ENCODE measurements around the gene TLE3. TPM values are rescaled to one million over a fixed set of nuclear protein-coding genes. Genes with fewer than 3 reads are reported as not detected.

TLE3 gene
- polyA plus RNA-seq, 1 donor (not counting 4 experiments of a cell fraction or from before 2014, with no cell fraction given): 8.3 TPM

- FAIRE-seq (no peak), DNase-seq (ENCODE audit: low read depth, low spot score) (no peak)
- dilution Hi-C loops (cut with MboI; ENCODE audit: extremely low pct_ligation_motif_present, low sequenced_read_pairs): no loop called here
- H2AFZ ChIP-seq (ENCODE audit: control insufficient read depth, low read length): no peak overlapping the region
- H3K9me3 ChIP-seq (ENCODE audit: control insufficient read depth, low read depth, low read length): no peaks in the 10 kb centered on the region
- no peak overlapping the region for H3K4me2 ChIP-seq (ENCODE audit: control insufficient read depth, extremely low read depth, insufficient read depth, low read depth, low read length)
- no peaks in the 10 kb centered on the region for H3K9me1 ChIP-seq (ENCODE audit: control insufficient read depth, extremely low read depth, insufficient read depth, low read length)
- no peaks in the 10 kb centered on the region for H3K36me3 ChIP-seq (ENCODE audit: control insufficient read depth in 2 of 2, extremely low read depth in 1 of 2, insufficient read depth in 2 of 2, low read length in 2 of 2)
- no peaks in the 10 kb centered on the region for H3K79me2 ChIP-seq (ENCODE audit: control insufficient read depth, insufficient read depth, low read length)
- H3K27me3 ChIP-seq (ENCODE audit: control insufficient read depth, extremely low read depth, insufficient read depth, low read length): peaks cover 53% of the 10 kb centered on the region
- H3K27ac ChIP-seq (ENCODE audit: control insufficient read depth, insufficient read depth, low read length): no peak overlapping the region
- TF ChIP-seq CTCF (optimal IDR thresholded peaks at IDR 0.05 in 1 of 3, IDR thresholded peaks at IDR 0.05 in 1 of 3, conservative IDR thresholded peaks at IDR 0.05 in 1 of 3; ENCODE audit: extremely low read depth in 1 of 3, insufficient read depth in 2 of 3, low read length in 3 of 3): no peak
- no peak overlapping the region for H3K4me3 ChIP-seq (ENCODE audit: control insufficient read depth in 2 of 3, extremely low read depth in 1 of 3, insufficient read depth in 2 of 3, low read depth in 1 of 3, low read length in 3 of 3)
- no peaks in the 10 kb centered on the region for H4K20me1 ChIP-seq (ENCODE audit: control insufficient read depth, extremely low read depth, insufficient read depth, low read length)
- H3K4me1 ChIP-seq (ENCODE audit: control insufficient read depth, extremely low read depth, insufficient read depth, low read length): peaks cover 14% of the 10 kb centered on the region
- no peak overlapping the region for H3K9ac ChIP-seq (ENCODE audit: control insufficient read depth, extremely low read depth, insufficient read depth, low read length)
These were observed 78.8 kb downstream of the TLE3 start for GRCh38 chr15:70018646-70019600.

- TF ChIP-seq EZH2 (IDR thresholded peaks at IDR 0.05; ENCODE audit: low read length) (no peak), CTCF (optimal IDR thresholded peaks at IDR 0.05 in 1 of 3, IDR thresholded peaks at IDR 0.05 in 1 of 3, conservative IDR thresholded peaks at IDR 0.05 in 1 of 3; ENCODE audit: extremely low read depth in 1 of 3, insufficient read depth in 2 of 3, low read length in 3 of 3) (no peak)
- no peak overlapping the region for H2AFZ ChIP-seq (ENCODE audit: control insufficient read depth, low read length)
- no peaks in the 10 kb centered on the region for H3K79me2 ChIP-seq (ENCODE audit: control insufficient read depth, insufficient read depth, low read length)
- no peak overlapping the region for H3K27ac ChIP-seq (ENCODE audit: control insufficient read depth, insufficient read depth, low read length)
- H3K4me1 ChIP-seq (ENCODE audit: control insufficient read depth, extremely low read depth, insufficient read depth, low read length): peaks cover 3% of the 10 kb centered on the region
- H3K4me3 ChIP-seq (ENCODE audit: control insufficient read depth in 2 of 3, extremely low read depth in 1 of 3, insufficient read depth in 2 of 3, low read depth in 1 of 3, low read length in 3 of 3): no peak overlapping the region
- dilution Hi-C loops (cut with MboI; ENCODE audit: extremely low pct_ligation_motif_present, low sequenced_read_pairs): no loop called here
- no peak overlapping the region for H3K4me2 ChIP-seq (ENCODE audit: control insufficient read depth, extremely low read depth, insufficient read depth, low read depth, low read length)
- H3K27me3 ChIP-seq (ENCODE audit: control insufficient read depth, extremely low read depth, insufficient read depth, low read length): peaks cover 64% of the 10 kb centered on the region
- H3K9me3 ChIP-seq (ENCODE audit: control insufficient read depth, low read depth, low read length): no peaks in the 10 kb centered on the region
- no peaks in the 10 kb centered on the region for H3K36me3 ChIP-seq (ENCODE audit: control insufficient read depth in 2 of 2, extremely low read depth in 1 of 2, insufficient read depth in 2 of 2, low read length in 2 of 2)
- FAIRE-seq (no peak), DNase-seq (ENCODE audit: low read depth, low spot score) (no peak)
- H4K20me1 ChIP-seq (ENCODE audit: control insufficient read depth, extremely low read depth, insufficient read depth, low read length): no peaks in the 10 kb centered on the region
- H3K9ac ChIP-seq (ENCODE audit: control insufficient read depth, extremely low read depth, insufficient read depth, low read length): no peak overlapping the region
- no peaks in the 10 kb centered on the region for H3K9me1 ChIP-seq (ENCODE audit: control insufficient read depth, extremely low read depth, insufficient read depth, low read length)
These were observed 79.9 kb downstream of the TLE3 start for GRCh38 chr15:70017801-70018200.
